IMR-90 (cell line): ENCODE results near the gene CYP27C1. TPM values are rescaled to one million over a fixed set of nuclear protein-coding genes. Genes with fewer than 3 reads are reported as not detected.

Experiments used
- ATAC-seq: fragments of 200-7000 bp; cut with Tn5 transposase; 2 replicates; pipeline ENCODE4 v1.9.1; 2020; ENCODE audit warnings: low read depth, mild to moderate bottlenecking, moderate library complexity
- BruUV-seq: library from RNA; stranded (reverse); fragments of 400-500 nt; replicated peaks from 2 replicates; lab custom pipeline; 2021; lab: Mats Ljungman, UMichigan
- CTCF ChIA-PET: fragments of 300-600 bp; formaldehyde crosslinking; extraction: SDS; loops from one replicate; lab custom pipeline; 2021; ENCODE audit warnings: antibody characterized with exemption; lab: Yijun Ruan, JAX
- POLR2A ChIA-PET: fragments of 300-600 bp; sonication (Branson Sonifier 250); formaldehyde crosslinking; loops from one replicate; lab custom pipeline; 2022; ENCODE audit warnings: antibody characterized with exemption; ENCODE audit not compliant: unreplicated experiment; lab: Charles Lee
- DNase-seq: peaks from one replicate; pipeline ENCODE4 v3.0.0; 2013
- H2AFZ ChIP-seq: replicated peaks from 2 replicates; pipeline ENCODE3; 2013; ENCODE audit warnings: low read length, mild to moderate bottlenecking; ENCODE audit not compliant: poor library complexity
- H2AK5ac ChIP-seq: 2 replicates; pipeline ENCODE4 v1.6.1; 2013; ENCODE audit warnings: low read depth, low read length, inconsistent platforms
- H2AK9ac ChIP-seq: replicated peaks from 2 replicates; pipeline ENCODE3; 2013; ENCODE audit warnings: mild to moderate bottlenecking, low read depth, low read length, moderate library complexity; ENCODE audit not compliant: poor library complexity
- H2BK120ac ChIP-seq: 2 replicates; pipeline ENCODE4 v1.6.1; 2013; ENCODE audit warnings: low read depth, low read length, inconsistent platforms
- H2BK15ac ChIP-seq: 3 replicates; pipeline ENCODE4 v1.6.1; 2013; ENCODE audit warnings: low read depth, low read length, inconsistent platforms
- H2BK20ac ChIP-seq: 2 replicates; pipeline ENCODE4 v1.6.1; 2013; ENCODE audit warnings: low read depth, mild to moderate bottlenecking, inconsistent platforms, low read length, moderate library complexity
- H2BK5ac ChIP-seq: 2 replicates; pipeline ENCODE4 v1.6.1; 2013; ENCODE audit warnings: mild to moderate bottlenecking, low read depth, low read length, inconsistent platforms; ENCODE audit not compliant: poor library complexity, severe bottlenecking
- H3K14ac ChIP-seq: replicated peaks from 2 replicates; pipeline ENCODE4 v1.6.1; 2013; ENCODE audit warnings: low read depth, low read length, inconsistent platforms
- H3K18ac ChIP-seq: 2 replicates; pipeline ENCODE4 v1.6.1; 2013; ENCODE audit warnings: low read depth, low read length, control low read depth
- H3K23ac ChIP-seq: 2 replicates; pipeline ENCODE4 v1.6.1; 2013; ENCODE audit warnings: low read depth, low read length, inconsistent platforms
- H3K27ac ChIP-seq: 2 replicates; pipeline ENCODE4 v1.5.1; 2013; ENCODE audit warnings: mild to moderate bottlenecking, control low read depth, low read length; ENCODE audit not compliant: insufficient read depth
- H3K27me3 ChIP-seq: 2 replicates; pipeline ENCODE4 v1.6.1; 2013; ENCODE audit warnings: low read length; ENCODE audit not compliant: control insufficient read depth, insufficient read depth
- H3K36me3 ChIP-seq: 2 replicates; pipeline ENCODE4 v1.6.1; 2013; ENCODE audit warnings: low read length, mixed read lengths; ENCODE audit not compliant: control insufficient read depth, insufficient read depth
- H3K4ac ChIP-seq: 2 replicates; pipeline ENCODE4 v1.6.1; 2013; ENCODE audit warnings: low read depth, low read length, inconsistent platforms
- H3K4me1 ChIP-seq: 2 replicates; pipeline ENCODE4 v1.6.1; 2013; ENCODE audit warnings: low read length, mixed read lengths; ENCODE audit not compliant: control insufficient read depth, insufficient read depth
- H3K4me2 ChIP-seq: 2 replicates; pipeline ENCODE4 v1.6.1; 2013; ENCODE audit warnings: low read depth, mild to moderate bottlenecking, control low read depth, low read length, moderate library complexity
- H3K4me3 ChIP-seq: 2 replicates; pipeline ENCODE4 v1.5.1; 2013; ENCODE audit warnings: low read depth, mild to moderate bottlenecking, control low read depth, low read length, moderate library complexity; ENCODE audit not compliant: insufficient read depth
- H3K56ac ChIP-seq: 2 replicates; pipeline ENCODE4 v1.6.1; 2013; ENCODE audit warnings: low read length, inconsistent platforms; ENCODE audit not compliant: insufficient read depth; ENCODE audit errors: extremely low read depth
- H3K79me1 ChIP-seq, 2 experiments: 2 replicates each; pipeline ENCODE4 v1.6.1; 2013; ENCODE audit warnings: low read length in 2 of 2, inconsistent platforms in 1 of 2, low read depth in 1 of 2
- H3K9ac ChIP-seq: 2 replicates; pipeline ENCODE4 v1.6.1; 2013; ENCODE audit warnings: low read depth, low read length, control low read depth
- H3K9me1 ChIP-seq: 2 replicates; pipeline ENCODE4 v1.6.1; 2013; ENCODE audit warnings: low read length, inconsistent platforms; ENCODE audit not compliant: insufficient read depth
- H3K9me3 ChIP-seq: 2 replicates; pipeline ENCODE4 v1.6.1; 2013; ENCODE audit warnings: low read length; ENCODE audit not compliant: control insufficient read depth, insufficient read depth
- H4K20me1 ChIP-seq: 2 replicates; pipeline ENCODE4 v1.6.1; 2013; ENCODE audit warnings: low read length, inconsistent platforms; ENCODE audit not compliant: insufficient read depth
- H4K5ac ChIP-seq: 2 replicates; pipeline ENCODE4 v1.6.1; 2013; ENCODE audit warnings: mild to moderate bottlenecking, low read depth, low read length, control low read depth
- H4K8ac ChIP-seq, 2 experiments: 2 replicates each; pipeline ENCODE4 v1.6.1; 2013; ENCODE audit warnings: low read depth in 2 of 2, low read length in 2 of 2, control low read depth in 1 of 2, inconsistent platforms in 1 of 2
- H4K91ac ChIP-seq: 2 replicates; pipeline ENCODE4 v1.6.1; 2013; ENCODE audit warnings: low read depth, low read length, inconsistent platforms; ENCODE audit not compliant: insufficient read depth
- BHLHE40 ChIP-seq: fragments of 150-350 bp; IDR thresholded peaks from 2 replicates; pipeline ENCODE4 v1.6.1; 2016; ENCODE audit warnings: mild to moderate bottlenecking, low read depth, low read length
- CEBPB ChIP-seq: IDR thresholded peaks from 2 replicates; pipeline ENCODE4 v1.6.1; 2012; ENCODE audit warnings: low read depth, low read length, improper control_type of control experiment
- CTCF ChIP-seq: conservative IDR thresholded peaks from 2 replicates; pipeline ENCODE4 v1.5.1; 2012; ENCODE audit warnings: mild to moderate bottlenecking, low read depth, low read length, improper control_type of control experiment
- ELK1 ChIP-seq: fragments of 150-350 bp; IDR thresholded peaks from 2 replicates; pipeline ENCODE4 v1.6.1; 2016; ENCODE audit warnings: low read depth, mild to moderate bottlenecking, low read length, moderate library complexity, borderline replicate concordance
- MAFK ChIP-seq: IDR thresholded peaks from 2 replicates; pipeline ENCODE4 v1.6.1; 2012; ENCODE audit warnings: low read depth, low read length, improper control_type of control experiment
- MAZ ChIP-seq: IDR thresholded peaks from 2 replicates; pipeline ENCODE4 v1.6.1; 2012; ENCODE audit warnings: low read depth, mild to moderate bottlenecking, low read length, improper control_type of control experiment, moderate library complexity, borderline replicate concordance
- MXI1 ChIP-seq: IDR thresholded peaks from 2 replicates; pipeline ENCODE4 v1.6.1; 2012; ENCODE audit warnings: low read depth, mild to moderate bottlenecking, low read length, moderate library complexity, borderline replicate concordance
- NFE2L2 ChIP-seq: fragments of 150-350 bp; IDR thresholded peaks from 2 replicates; pipeline ENCODE4 v1.6.1; 2016; ENCODE audit warnings: low read depth, mild to moderate bottlenecking, low read length
- POLR2A ChIP-seq: IDR thresholded peaks from 2 replicates; pipeline ENCODE4 v1.6.1; 2012; ENCODE audit warnings: mild to moderate bottlenecking, low read depth, low read length
- RAD21 ChIP-seq: IDR thresholded peaks from 2 replicates; pipeline ENCODE4 v1.6.1; 2012; ENCODE audit warnings: low read length, improper control_type of control experiment
- RCOR1 ChIP-seq: IDR thresholded peaks from 2 replicates; pipeline ENCODE4 v1.6.1; 2012; ENCODE audit warnings: mild to moderate bottlenecking, low read length, improper control_type of control experiment; ENCODE audit not compliant: insufficient replicate concordance
- RFX5 ChIP-seq: IDR thresholded peaks from 2 replicates; pipeline ENCODE4 v1.8.0; 2012; ENCODE audit warnings: low read depth, mild to moderate bottlenecking, low read length, moderate library complexity
- SMC3 ChIP-seq: fragments of 150-350 bp; IDR thresholded peaks from 2 replicates; pipeline ENCODE4 v1.6.1; 2016; ENCODE audit warnings: low read depth, mild to moderate bottlenecking, antibody characterized with exemption, low read length, moderate library complexity
- USF2 ChIP-seq: fragments of 150-350 bp; IDR thresholded peaks from 2 replicates; pipeline ENCODE4 v1.6.1; 2017; ENCODE audit warnings: mild to moderate bottlenecking, antibody characterized with exemption, low read length, low read depth
- WGBS, 2 experiments: methylation state at CpG; one replicate each; pipeline versions ENCODE4 v1.1.5 to v1.1.7; 2013; ENCODE audit warnings: missing lambda C conversion rate in 2 of 2; ENCODE audit not compliant: insufficient read length in 1 of 2; ENCODE audit errors: extremely low coverage in 2 of 2; 5-methylcytosine and 5-hydroxymethylcytosine counted together
- dilution Hi-C: fragments of 300-500 bp; cut with HindIII; formaldehyde crosslinking; loops from one replicate; pipeline ENCODE4 v1.14.3; 2018; ENCODE audit warnings: low sequenced_read_pairs; ENCODE audit not compliant: unreplicated experiment
- in situ Hi-C: fragments of 300-500 bp; cut with MboI; formaldehyde crosslinking; loops from 3 replicates; pipeline ENCODE4 v1.14.3; 2019; ENCODE audit warnings: low sequenced_read_pairs, inconsistent platforms, mixed read lengths
- intact Hi-C: fragments of 100-400 bp; cut with micrococcal nuclease; formaldehyde crosslinking; loops from 2 replicates; pipeline ENCODE4 v1.10.0; 2022
- polyA plus RNA-seq, 3 experiments: library from polyadenylated mRNA; depleted of rRNA; stranded (reverse); fragments of >200 nt; gene quantifications; 2 replicates each; pipeline ENCODE4 v1.2.3, GENCODE V29; 2012; ENCODE audit warnings: low replicate concordance in 1 of 3
- total RNA-seq: library from RNA; depleted of rRNA; stranded (reverse); fragments of >200 nt; gene quantifications from 2 replicates; pipeline ENCODE4 v1.2.3, GENCODE V29; 2012

Gene CYP27C1
- total and polyA plus RNA-seq, 2 of the 4 experiments (the other 2 are of a cell fraction) = not detected

GRCh38 chr2:127259355-127259754 lies 39.3 kb upstream of the CYP27C1 start:
- CTCF ChIA-PET = no interaction called here
- Histone ChIP-seq H3K36me3 (peaks cover 40% of the 10 kb centered on the region), H3K18ac (no peak overlapping the region), H2BK20ac (no peak overlapping the region), H2BK5ac (no peak overlapping the region), H2BK15ac (no peak overlapping the region), H3K4me2 (no peak overlapping the region), H3K4ac (no peak overlapping the region), H3K27me3 (no peaks in the 10 kb centered on the region), H4K20me1 (no peaks in the 10 kb centered on the region), H3K9ac (no peak overlapping the region), H4K5ac (no peak overlapping the region), H3K27ac (no peak overlapping the region), H2AK5ac (no peak overlapping the region), H3K9me1 (0 out of 2 replicates have a peak, but pooled peaks cover 7% of the 10 kb centered on the region), H3K14ac (no peak overlapping the region), H3K23ac (no peak overlapping the region), H2BK120ac (no peak overlapping the region), H3K79me1 (no peaks in the 10 kb centered on the region; a peak in 1 of 4 replicates), H2AK9ac (no peak overlapping the region), H3K4me3 (no peak overlapping the region), H3K56ac (no peak overlapping the region), H3K4me1 (no peaks in the 10 kb centered on the region), H3K9me3 (no peaks in the 10 kb centered on the region; the same call in 1 of the 2 replicates), H4K8ac (no peak overlapping the region), H2AFZ (no peak overlapping the region), H4K91ac (no peak overlapping the region)
- TF ChIP-seq POLR2A = no peak
- no peak for TF ChIP-seq RFX5
- no peak for TF ChIP-seq SMC3
- TF ChIP-seq MAZ = no peak
- no peak for TF ChIP-seq MXI1
- TF ChIP-seq RCOR1 = no peak
- TF ChIP-seq ELK1 = no peak
- no peak for TF ChIP-seq CTCF
- TF ChIP-seq CEBPB = no peak
- no peak for TF ChIP-seq BHLHE40
- TF ChIP-seq RAD21 = no peak
- no peak for TF ChIP-seq MAFK
- TF ChIP-seq USF2 = no peak
- TF ChIP-seq NFE2L2 = no peak
- ATAC-seq = no peak
- 100% methylated on average over 2 of the region's 5 CpGs; no CpG with 5 or more reads in 1 of the 2 experiments for WGBS, 2 experiments
- intact Hi-C loops (no loop called here), in situ Hi-C loops (no loop called here), dilution Hi-C loops (no loop called here)
- BruUV-seq = no TSS peak
- POLR2A ChIA-PET = no interaction called here
- no peak for DNase-seq
